IMR-90 (cell line): ENCODE results near the gene ZNF587. TPM values are rescaled to one million over a fixed set of nuclear protein-coding genes. Genes with fewer than 3 reads are reported as not detected.
"Not testable (repeated sequence)": the region's sequence is repeated elsewhere in the genome, so short reads cannot be mapped to it uniquely, and the experiment has no call there.

Experiments
- ATAC-seq: fragments of 200-7000 bp; cut with Tn5 transposase; 2 replicates; pipeline ENCODE4 v1.9.1; 2020; ENCODE audit warnings: low read depth, mild to moderate bottlenecking, moderate library complexity
- BruUV-seq: library from RNA; stranded (reverse); fragments of 400-500 nt; replicated peaks from 2 replicates; lab custom pipeline; 2021; lab: Mats Ljungman, UMichigan
- CTCF ChIA-PET: fragments of 300-600 bp; formaldehyde crosslinking; extraction: SDS; loops from one replicate; lab custom pipeline; 2021; ENCODE audit warnings: antibody characterized with exemption; lab: Yijun Ruan, JAX
- POLR2A ChIA-PET: fragments of 300-600 bp; sonication (Branson Sonifier 250); formaldehyde crosslinking; loops from one replicate; lab custom pipeline; 2022; ENCODE audit warnings: antibody characterized with exemption; ENCODE audit not compliant: unreplicated experiment; lab: Charles Lee
- DNase-seq: peaks from one replicate; pipeline ENCODE4 v3.0.0; 2013
- H2AFZ ChIP-seq: replicated peaks from 2 replicates; pipeline ENCODE3; 2013; ENCODE audit warnings: low read length, mild to moderate bottlenecking; ENCODE audit not compliant: poor library complexity
- H2AK5ac ChIP-seq: 2 replicates; pipeline ENCODE4 v1.6.1; 2013; ENCODE audit warnings: low read depth, low read length, inconsistent platforms
- H2AK9ac ChIP-seq: replicated peaks from 2 replicates; pipeline ENCODE3; 2013; ENCODE audit warnings: mild to moderate bottlenecking, low read depth, low read length, moderate library complexity; ENCODE audit not compliant: poor library complexity
- H2BK120ac ChIP-seq: 2 replicates; pipeline ENCODE4 v1.6.1; 2013; ENCODE audit warnings: low read depth, low read length, inconsistent platforms
- H2BK15ac ChIP-seq: 3 replicates; pipeline ENCODE4 v1.6.1; 2013; ENCODE audit warnings: low read depth, low read length, inconsistent platforms
- H2BK20ac ChIP-seq: 2 replicates; pipeline ENCODE4 v1.6.1; 2013; ENCODE audit warnings: low read depth, mild to moderate bottlenecking, inconsistent platforms, low read length, moderate library complexity
- H2BK5ac ChIP-seq: 2 replicates; pipeline ENCODE4 v1.6.1; 2013; ENCODE audit warnings: mild to moderate bottlenecking, low read depth, low read length, inconsistent platforms; ENCODE audit not compliant: poor library complexity, severe bottlenecking
- H3K14ac ChIP-seq: replicated peaks from 2 replicates; pipeline ENCODE4 v1.6.1; 2013; ENCODE audit warnings: low read depth, low read length, inconsistent platforms
- H3K18ac ChIP-seq: 2 replicates; pipeline ENCODE4 v1.6.1; 2013; ENCODE audit warnings: low read depth, low read length, control low read depth
- H3K23ac ChIP-seq: 2 replicates; pipeline ENCODE4 v1.6.1; 2013; ENCODE audit warnings: low read depth, low read length, inconsistent platforms
- H3K27ac ChIP-seq: 2 replicates; pipeline ENCODE4 v1.5.1; 2013; ENCODE audit warnings: mild to moderate bottlenecking, control low read depth, low read length; ENCODE audit not compliant: insufficient read depth
- H3K27me3 ChIP-seq: 2 replicates; pipeline ENCODE4 v1.6.1; 2013; ENCODE audit warnings: low read length; ENCODE audit not compliant: control insufficient read depth, insufficient read depth
- H3K36me3 ChIP-seq: 2 replicates; pipeline ENCODE4 v1.6.1; 2013; ENCODE audit warnings: low read length, mixed read lengths; ENCODE audit not compliant: control insufficient read depth, insufficient read depth
- H3K4ac ChIP-seq: 2 replicates; pipeline ENCODE4 v1.6.1; 2013; ENCODE audit warnings: low read depth, low read length, inconsistent platforms
- H3K4me1 ChIP-seq: 2 replicates; pipeline ENCODE4 v1.6.1; 2013; ENCODE audit warnings: low read length, mixed read lengths; ENCODE audit not compliant: control insufficient read depth, insufficient read depth
- H3K4me2 ChIP-seq: 2 replicates; pipeline ENCODE4 v1.6.1; 2013; ENCODE audit warnings: low read depth, mild to moderate bottlenecking, control low read depth, low read length, moderate library complexity
- H3K4me3 ChIP-seq: 2 replicates; pipeline ENCODE4 v1.5.1; 2013; ENCODE audit warnings: low read depth, mild to moderate bottlenecking, control low read depth, low read length, moderate library complexity; ENCODE audit not compliant: insufficient read depth
- H3K56ac ChIP-seq: 2 replicates; pipeline ENCODE4 v1.6.1; 2013; ENCODE audit warnings: low read length, inconsistent platforms; ENCODE audit not compliant: insufficient read depth; ENCODE audit errors: extremely low read depth
- H3K79me1 ChIP-seq, 2 experiments: 2 replicates each; pipeline ENCODE4 v1.6.1; 2013; ENCODE audit warnings: low read length in 2 of 2, inconsistent platforms in 1 of 2, low read depth in 1 of 2
- H3K9ac ChIP-seq: 2 replicates; pipeline ENCODE4 v1.6.1; 2013; ENCODE audit warnings: low read depth, low read length, control low read depth
- H3K9me1 ChIP-seq: 2 replicates; pipeline ENCODE4 v1.6.1; 2013; ENCODE audit warnings: low read length, inconsistent platforms; ENCODE audit not compliant: insufficient read depth
- H3K9me3 ChIP-seq: 2 replicates; pipeline ENCODE4 v1.6.1; 2013; ENCODE audit warnings: low read length; ENCODE audit not compliant: control insufficient read depth, insufficient read depth
- H4K20me1 ChIP-seq: 2 replicates; pipeline ENCODE4 v1.6.1; 2013; ENCODE audit warnings: low read length, inconsistent platforms; ENCODE audit not compliant: insufficient read depth
- H4K5ac ChIP-seq: 2 replicates; pipeline ENCODE4 v1.6.1; 2013; ENCODE audit warnings: mild to moderate bottlenecking, low read depth, low read length, control low read depth
- H4K8ac ChIP-seq, 2 experiments: 2 replicates each; pipeline ENCODE4 v1.6.1; 2013; ENCODE audit warnings: low read depth in 2 of 2, low read length in 2 of 2, control low read depth in 1 of 2, inconsistent platforms in 1 of 2
- H4K91ac ChIP-seq: 2 replicates; pipeline ENCODE4 v1.6.1; 2013; ENCODE audit warnings: low read depth, low read length, inconsistent platforms; ENCODE audit not compliant: insufficient read depth
- WGBS, 2 experiments: methylation state at CpG; one replicate each; pipeline versions ENCODE4 v1.1.5 to v1.1.7; 2013; ENCODE audit warnings: missing lambda C conversion rate in 2 of 2; ENCODE audit not compliant: insufficient read length in 1 of 2; ENCODE audit errors: extremely low coverage in 2 of 2; 5-methylcytosine and 5-hydroxymethylcytosine counted together
- dilution Hi-C: fragments of 300-500 bp; cut with HindIII; formaldehyde crosslinking; loops from one replicate; pipeline ENCODE4 v1.14.3; 2018; ENCODE audit warnings: low sequenced_read_pairs; ENCODE audit not compliant: unreplicated experiment
- in situ Hi-C: fragments of 300-500 bp; cut with MboI; formaldehyde crosslinking; loops from 3 replicates; pipeline ENCODE4 v1.14.3; 2019; ENCODE audit warnings: low sequenced_read_pairs, inconsistent platforms, mixed read lengths
- intact Hi-C: fragments of 100-400 bp; cut with micrococcal nuclease; formaldehyde crosslinking; loops from 2 replicates; pipeline ENCODE4 v1.10.0; 2022
- polyA plus RNA-seq, 3 experiments: library from polyadenylated mRNA; depleted of rRNA; stranded (reverse); fragments of >200 nt; gene quantifications; 2 replicates each; pipeline ENCODE4 v1.2.3, GENCODE V29; 2012; ENCODE audit warnings: low replicate concordance in 1 of 3
- total RNA-seq: library from RNA; depleted of rRNA; stranded (reverse); fragments of >200 nt; gene quantifications from 2 replicates; pipeline ENCODE4 v1.2.3, GENCODE V29; 2012

Gene ZNF587
- total and polyA plus RNA-seq, 2 of the 4 experiments (the other 2 are of a cell fraction), result 14.0 to 43.7 TPM

- H3K14ac ChIP-seq, H3K4ac ChIP-seq, BruUV-seq, H3K4me2 ChIP-seq, H3K4me1 ChIP-seq, H3K27ac ChIP-seq, H2AK9ac ChIP-seq, H3K9me1 ChIP-seq, dilution Hi-C loops, ATAC-seq, H3K9me3 ChIP-seq, H2BK15ac ChIP-seq, H2AFZ ChIP-seq, H4K8ac ChIP-seq, H2BK20ac ChIP-seq, H3K9ac ChIP-seq, in situ Hi-C loops, H3K27me3 ChIP-seq, POLR2A ChIA-PET, DNase-seq, intact Hi-C loops, H4K91ac ChIP-seq, H3K23ac ChIP-seq, H2BK5ac ChIP-seq, H2AK5ac ChIP-seq, H4K5ac ChIP-seq, H3K4me3 ChIP-seq, CTCF ChIA-PET, H3K56ac ChIP-seq, H3K18ac ChIP-seq, H2BK120ac ChIP-seq: not testable (repeated sequence)
- Histone ChIP-seq H3K36me3 (peaks cover 41% of the 10 kb centered on the region), H3K79me1 (peaks cover 7 to 50% of the 10 kb centered on the region in 2 experiments; a peak in 3 of 4 replicates), H4K20me1 (peaks cover 20% of the 10 kb centered on the region)
- 100% methylated on average over 1 of the region's 2 CpGs; no CpG with 5 or more reads in 1 of the 2 experiments for WGBS, 2 experiments
These were observed 4.5 kb downstream of the ZNF587 start for GRCh38 chr19:57854117-57854516.
